Measurements from ENCODE around the gene RIOX2. TPM values are rescaled to one million over a fixed set of nuclear protein-coding genes. Genes with fewer than 3 reads are reported as not detected.

RIOX2 gene
- total and polyA plus RNA-seq, 2 of the 13 experiments (the other 11 are each of a cell fraction or from before 2014, with no cell fraction given), result 19.9 to 43.3 TPM

DNA sequence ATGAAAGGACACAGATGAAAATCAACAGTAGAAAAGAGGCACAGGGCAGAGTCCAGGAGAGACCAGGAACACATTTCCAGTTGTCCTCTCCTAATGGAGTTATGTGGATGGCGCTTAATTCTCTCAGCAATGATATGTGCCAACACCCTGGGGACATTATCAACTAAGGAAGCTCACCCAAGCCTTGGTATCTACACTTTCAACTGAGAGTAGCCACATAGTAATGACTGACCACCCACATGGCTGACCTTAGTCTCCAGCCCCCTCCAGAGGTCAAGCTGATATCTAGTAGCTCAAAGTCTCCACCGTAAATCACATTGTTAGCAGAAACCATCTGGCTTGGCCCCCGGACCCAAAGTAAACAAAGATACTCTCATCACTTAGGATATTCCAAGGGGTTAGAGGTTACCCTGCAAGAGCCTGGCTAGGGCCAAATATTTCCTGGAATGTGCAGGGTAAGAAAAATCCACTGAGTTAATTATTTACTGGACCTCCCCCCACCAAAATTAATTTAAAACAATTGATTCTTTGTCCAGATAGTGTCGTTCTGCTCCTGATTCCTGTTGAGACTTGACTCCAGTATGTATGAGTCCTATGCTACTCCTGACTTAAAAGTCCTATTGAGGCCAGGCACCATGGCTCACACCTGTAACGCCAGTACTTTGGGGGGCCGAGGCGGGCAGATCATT is 38.1 kb upstream of the RIOX2 start (continued):
- TF ChIP-seq ZNF761 (CRISPR knock-in tag; conservative IDR thresholded peaks at IDR 0.05), result no peak
- TF ChIP-seq, protein P1, sequence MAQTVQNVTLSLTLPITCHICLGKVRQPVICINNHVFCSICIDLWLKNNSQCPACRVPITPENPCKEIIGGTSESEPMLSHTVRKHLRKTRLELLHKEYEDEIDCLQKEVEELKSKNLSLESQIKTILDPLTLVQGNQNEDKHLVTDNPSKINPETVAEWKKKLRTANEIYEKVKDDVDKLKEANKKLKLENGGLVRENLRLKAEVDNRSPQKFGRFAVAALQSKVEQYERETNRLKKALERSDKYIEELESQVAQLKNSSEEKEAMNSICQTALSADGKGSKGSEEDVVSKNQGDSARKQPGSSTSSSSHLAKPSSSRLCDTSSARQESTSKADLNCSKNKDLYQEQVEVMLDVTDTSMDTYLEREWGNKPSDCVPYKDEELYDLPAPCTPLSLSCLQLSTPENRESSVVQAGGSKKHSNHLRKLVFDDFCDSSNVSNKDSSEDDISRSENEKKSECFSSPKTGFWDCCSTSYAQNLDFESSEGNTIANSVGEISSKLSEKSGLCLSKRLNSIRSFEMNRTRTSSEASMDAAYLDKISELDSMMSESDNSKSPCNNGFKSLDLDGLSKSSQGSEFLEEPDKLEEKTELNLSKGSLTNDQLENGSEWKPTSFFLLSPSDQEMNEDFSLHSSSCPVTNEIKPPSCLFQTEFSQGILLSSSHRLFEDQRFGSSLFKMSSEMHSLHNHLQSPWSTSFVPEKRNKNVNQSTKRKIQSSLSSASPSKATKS (CRISPR knock-in tag; IDR thresholded peaks at IDR 0.05), result no peak
- no peak for TF ChIP-seq ZNF883 (CRISPR knock-in tag; IDR thresholded peaks at IDR 0.05; ENCODE audit: not compliant biosample characterization)
- peak; percentile 94 for TF ChIP-seq SALL1 (CRISPR knock-in tag; IDR thresholded peaks at IDR 0.05)
- TF ChIP-seq AGO2 (optimal IDR thresholded peaks at IDR 0.05; ENCODE audit: low read depth, low read length), result no peak
- TF ChIP-seq ZBTB14 (CRISPR knock-in tag; IDR thresholded peaks at IDR 0.05), result no peak
- no peak for TF ChIP-seq HNRNPH1 (optimal IDR thresholded peaks at IDR 0.05; ENCODE audit: low read depth, low read length)
- TF ChIP-seq NR1H2 (CRISPR knock-in tag; IDR thresholded peaks at IDR 0.05; ENCODE audit: borderline replicate concordance, low read depth), result no peak
- no peak for TF ChIP-seq KMT2B (CRISPR knock-in tag; IDR thresholded peaks at IDR 0.05)
- no peak for TF ChIP-seq ZNF17 (CRISPR knock-in tag; IDR thresholded peaks at IDR 0.05)
- TF ChIP-seq GMEB2 (CRISPR knock-in tag; IDR thresholded peaks at IDR 0.05; ENCODE audit: low read depth), result no peak
- no peak for TF ChIP-seq STAT5B (CRISPR knock-in tag; IDR thresholded peaks at IDR 0.05)
- peak; percentile 93 for TF ChIP-seq BCL6 (CRISPR knock-in tag; IDR thresholded peaks at IDR 0.05)
- TF ChIP-seq ARNT (IDR thresholded peaks at IDR 0.05), result no peak
- no peak for TF ChIP-seq SOX6 (IDR thresholded peaks at IDR 0.05)
- TF ChIP-seq SOX6 (CRISPR knock-in tag; IDR thresholded peaks at IDR 0.05), result peak; percentile 98
- no peak for TF ChIP-seq NR3C1 (CRISPR knock-in tag; IDR thresholded peaks at IDR 0.05)
- TF ChIP-seq, protein P2, sequence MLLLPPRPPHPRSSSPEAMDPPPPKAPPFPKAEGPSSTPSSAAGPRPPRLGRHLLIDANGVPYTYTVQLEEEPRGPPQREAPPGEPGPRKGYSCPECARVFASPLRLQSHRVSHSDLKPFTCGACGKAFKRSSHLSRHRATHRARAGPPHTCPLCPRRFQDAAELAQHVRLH (CRISPR knock-in tag; IDR thresholded peaks at IDR 0.05; ENCODE audit: borderline replicate concordance, low read depth), result 0 out of 2 replicates have a peak, but pooled peaks have one; percentile 52
- no peak for TF ChIP-seq ZNF597 (CRISPR knock-in tag; IDR thresholded peaks at IDR 0.05)
- TF ChIP-seq, protein P3, sequence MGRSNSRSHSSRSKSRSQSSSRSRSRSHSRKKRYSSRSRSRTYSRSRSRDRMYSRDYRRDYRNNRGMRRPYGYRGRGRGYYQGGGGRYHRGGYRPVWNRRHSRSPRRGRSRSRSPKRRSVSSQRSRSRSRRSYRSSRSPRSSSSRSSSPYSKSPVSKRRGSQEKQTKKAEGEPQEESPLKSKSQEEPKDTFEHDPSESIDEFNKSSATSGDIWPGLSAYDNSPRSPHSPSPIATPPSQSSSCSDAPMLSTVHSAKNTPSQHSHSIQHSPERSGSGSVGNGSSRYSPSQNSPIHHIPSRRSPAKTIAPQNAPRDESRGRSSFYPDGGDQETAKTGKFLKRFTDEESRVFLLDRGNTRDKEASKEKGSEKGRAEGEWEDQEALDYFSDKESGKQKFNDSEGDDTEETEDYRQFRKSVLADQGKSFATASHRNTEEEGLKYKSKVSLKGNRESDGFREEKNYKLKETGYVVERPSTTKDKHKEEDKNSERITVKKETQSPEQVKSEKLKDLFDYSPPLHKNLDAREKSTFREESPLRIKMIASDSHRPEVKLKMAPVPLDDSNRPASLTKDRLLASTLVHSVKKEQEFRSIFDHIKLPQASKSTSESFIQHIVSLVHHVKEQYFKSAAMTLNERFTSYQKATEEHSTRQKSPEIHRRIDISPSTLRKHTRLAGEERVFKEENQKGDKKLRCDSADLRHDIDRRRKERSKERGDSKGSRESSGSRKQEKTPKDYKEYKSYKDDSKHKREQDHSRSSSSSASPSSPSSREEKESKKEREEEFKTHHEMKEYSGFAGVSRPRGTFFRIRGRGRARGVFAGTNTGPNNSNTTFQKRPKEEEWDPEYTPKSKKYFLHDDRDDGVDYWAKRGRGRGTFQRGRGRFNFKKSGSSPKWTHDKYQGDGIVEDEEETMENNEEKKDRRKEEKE (IDR thresholded peaks at IDR 0.05), result no peak
- no peak for TF ChIP-seq KDM5B (CRISPR knock-in tag; IDR thresholded peaks at IDR 0.05; ENCODE audit: borderline replicate concordance)
- TF ChIP-seq SMC3 (IDR thresholded peaks at IDR 0.05; ENCODE audit: low read length), result peak; percentile 33; the same call in 1 of the 2 replicates

Data from HepG2 (cell line).